Cardiac muscle cell (in vitro differentiated cells and primary cell): Measurements from ENCODE around the gene GAS7. TPM values are rescaled to one million over a fixed set of nuclear protein-coding genes. Genes with fewer than 3 reads are reported as not detected.
A peak's percentile ranks its signal among the peaks of the same experiment; 100 is the strongest.

ENCODE experiments used
- DNase-seq, 2 donors: peaks; one replicate each; pipeline versions ENCODE4 v3.0.0 to v3.0.0-alpha.2; 2010 to 2017; ENCODE audit warnings: low read depth in 1 of 2, low spot score in 1 of 2
- H3K27ac ChIP-seq: fragments of 200-600 bp; sonication (generic); 2 replicates; pipeline ENCODE4 v1.5.1; 2016
- H3K27me3 ChIP-seq: fragments of 200-600 bp; sonication (generic); 2 replicates; pipeline ENCODE4 v1.6.0; 2016; ENCODE audit warnings: control low read depth
- H3K36me3 ChIP-seq: fragments of 200-600 bp; sonication (generic); 2 replicates; pipeline ENCODE4 v1.5.1; 2016; ENCODE audit warnings: control low read depth
- H3K4me1 ChIP-seq: fragments of 200-600 bp; sonication (generic); 2 replicates; pipeline ENCODE4 v1.8.1; 2017; ENCODE audit warnings: low read depth, mild to moderate bottlenecking, mixed run types
- H3K4me3 ChIP-seq: fragments of 200-600 bp; sonication (generic); 2 replicates; pipeline ENCODE4 v1.5.1; 2016; ENCODE audit warnings: mild to moderate bottlenecking
- H3K9me3 ChIP-seq: fragments of 200-600 bp; sonication (generic); 2 replicates; pipeline ENCODE4 v1.5.1; 2017; ENCODE audit warnings: low read depth, mild to moderate bottlenecking, control low read depth
- CTCF ChIP-seq: IDR thresholded peaks from 2 replicates; pipeline ENCODE4 v1.5.1; 2012; ENCODE audit warnings: low read depth, mild to moderate bottlenecking, low read length
- polyA plus RNA-seq: library from polyadenylated mRNA; unstranded; fragments of >200 nt; fragmentation: Nextera tagmentation; extraction: Ambion mirVana; gene quantifications from 2 replicates; pipeline ENCODE4 v1.2.1, GENCODE V29; 2016
- total RNA-seq: library from RNA; depleted of rRNA; stranded (reverse); fragments of >200 nt; gene quantifications from 2 replicates; pipeline ENCODE4 v1.2.3, GENCODE V29; 2016

The GAS7 gene
- total and polyA plus RNA-seq, 2 experiments from 2014 or later: 6.1 to 13.5 TPM

GRCh38 chr17:10162096-10162495 is 36.3 kb downstream of the GAS7 start:
- no peak for TF ChIP-seq CTCF
- DNase-seq: peak in 1 of 2 donors; percentile 34
- H3K27ac ChIP-seq: no peak overlapping the region
- no peaks in the 10 kb centered on the region for H3K9me3 ChIP-seq
- no peaks in the 10 kb centered on the region for H3K36me3 ChIP-seq
- H3K4me3 ChIP-seq: no peak overlapping the region
- H3K27me3 ChIP-seq: no peaks in the 10 kb centered on the region
- no peaks in the 10 kb centered on the region for H3K4me1 ChIP-seq

- Histone ChIP-seq H3K36me3 (no peaks in the 10 kb centered on the region), H3K4me3 (no peak overlapping the region), H3K4me1 (no peaks in the 10 kb centered on the region), H3K9me3 (no peaks in the 10 kb centered on the region), H3K27ac (no peak overlapping the region), H3K27me3 (no peaks in the 10 kb centered on the region)
- TF ChIP-seq CTCF: no peak
- no peak for DNase-seq
Observed at GRCh38 chr17:10161386-10161785, 37.0 kb downstream of the GAS7 start.

DNA sequence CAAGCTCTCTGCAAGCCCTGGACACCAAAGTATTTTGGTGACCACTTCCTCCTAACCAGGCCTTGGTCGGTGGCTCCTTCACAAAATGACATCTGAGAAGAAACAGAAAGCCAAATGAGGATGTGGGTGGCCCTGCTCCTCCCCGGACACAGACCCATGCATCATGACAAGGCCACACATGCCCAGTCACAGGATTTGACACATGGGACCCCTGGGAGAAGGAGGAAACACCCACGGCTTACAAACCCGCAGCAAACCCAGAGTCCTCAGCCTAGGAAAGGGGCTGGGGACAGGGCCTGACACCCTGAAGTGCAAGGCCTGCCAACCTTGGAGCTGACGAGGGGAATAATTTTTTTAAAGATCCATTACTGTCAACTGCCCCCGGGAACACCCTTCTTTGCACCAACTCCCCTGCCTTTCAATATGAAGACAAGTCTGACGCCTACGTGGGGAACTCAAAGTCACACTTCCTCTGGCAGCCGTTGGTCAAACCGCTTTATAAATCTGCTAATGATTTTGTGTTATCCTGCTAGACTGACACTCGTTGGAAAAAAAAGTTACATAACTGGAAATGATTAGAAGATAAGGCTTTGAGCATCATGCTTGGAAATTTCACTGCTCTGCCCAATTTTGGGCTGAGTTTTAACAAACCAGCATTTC is 41.3 kb downstream of the GAS7 start:
- TF ChIP-seq CTCF: no peak
- H3K9me3 ChIP-seq: no peaks in the 10 kb centered on the region
- H3K4me1 ChIP-seq: no peaks in the 10 kb centered on the region
- no peak overlapping the region for H3K27ac ChIP-seq
- no peaks in the 10 kb centered on the region for H3K36me3 ChIP-seq
- no peaks in the 10 kb centered on the region for H3K27me3 ChIP-seq
- H3K4me3 ChIP-seq: no peak overlapping the region
- DNase-seq: no peak

- no peak for DNase-seq
- Histone ChIP-seq H3K4me1 (no peaks in the 10 kb centered on the region), H3K36me3 (no peaks in the 10 kb centered on the region), H3K27me3 (no peaks in the 10 kb centered on the region), H3K27ac (no peak overlapping the region), H3K4me3 (no peak overlapping the region), H3K9me3 (no peaks in the 10 kb centered on the region)
- no peak for TF ChIP-seq CTCF
Observed at GRCh38 chr17:10156599-10156947, 41.8 kb downstream of the GAS7 start.

DNA sequence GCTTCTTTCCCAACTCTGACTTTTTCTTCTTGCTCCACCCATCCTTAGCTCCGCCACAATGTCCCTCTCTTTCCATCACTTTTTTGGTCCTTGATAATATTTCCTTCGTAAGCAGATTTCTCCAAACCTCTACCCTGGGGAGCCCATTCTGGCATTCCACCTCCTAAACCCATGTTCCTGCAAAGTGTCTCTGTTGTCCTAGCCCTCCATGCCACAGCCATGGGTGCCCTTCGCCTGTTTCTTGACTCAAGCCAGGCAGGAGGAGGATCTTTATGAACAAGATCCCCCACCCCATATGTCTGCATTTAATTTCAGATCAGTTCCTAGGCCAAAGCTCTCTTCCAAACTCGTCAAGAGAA is 42.4 kb downstream of the GAS7 start:
- no peaks in the 10 kb centered on the region for H3K36me3 ChIP-seq
- no peaks in the 10 kb centered on the region for H3K9me3 ChIP-seq
- no peaks in the 10 kb centered on the region for H3K27me3 ChIP-seq
- H3K4me1 ChIP-seq: no peaks in the 10 kb centered on the region
- TF ChIP-seq CTCF: no peak
- H3K4me3 ChIP-seq: no peak overlapping the region
- DNase-seq: no peak
- no peak overlapping the region for H3K27ac ChIP-seq
